Eye (tissue), 1 donor: ENCODE data around the gene ANKMY1.

Experiments
- DNase-seq: peaks from one replicate; pipeline ENCODE4 v3.0.0-alpha.2; 2015

ANKMY1 gene

GRCh38 chr2:240579071-240579762 lies 21.4 kb upstream of the ANKMY1 start:
- no peak for DNase-seq

DNA sequence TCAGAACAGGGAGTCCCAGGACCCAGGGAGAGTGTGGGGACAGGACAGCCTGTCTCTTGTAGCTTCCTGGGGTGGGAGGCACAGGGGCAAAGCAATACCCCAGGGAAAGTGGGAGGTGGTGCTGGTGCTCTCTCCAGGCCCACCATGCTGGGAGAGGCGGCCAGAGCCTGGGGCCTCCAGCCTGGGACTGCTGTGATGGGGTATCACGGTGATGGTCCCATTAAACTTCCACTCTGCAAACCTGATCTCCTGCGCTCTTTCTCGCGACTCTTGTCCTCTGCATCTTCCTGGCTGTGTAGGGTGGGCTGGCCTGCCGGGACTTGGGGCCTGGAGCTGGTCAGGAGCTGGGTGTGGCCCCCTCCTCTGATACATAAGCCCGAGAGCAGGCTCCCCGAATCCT lies 20.7 kb upstream of the ANKMY1 start:
- DNase-seq, result no peak

DNA sequence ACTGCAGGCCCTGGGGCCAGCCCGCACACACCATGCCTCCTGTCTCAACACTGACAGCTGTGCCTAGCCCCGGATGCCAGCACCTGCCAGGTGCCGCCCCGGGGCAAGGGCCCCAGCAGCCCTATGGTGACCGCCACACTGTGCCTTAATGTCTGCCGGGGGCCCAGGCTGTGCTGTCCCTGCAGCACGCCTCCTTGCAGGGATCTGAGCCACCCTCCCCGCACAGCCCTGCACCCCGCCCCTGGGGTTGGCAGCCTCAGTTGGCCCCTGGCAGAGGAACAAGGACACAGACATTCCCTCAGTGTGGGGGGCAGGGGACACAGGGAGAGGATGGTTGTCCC lies 20.3 kb upstream of the ANKMY1 start:
- DNase-seq, result no peak

DNA sequence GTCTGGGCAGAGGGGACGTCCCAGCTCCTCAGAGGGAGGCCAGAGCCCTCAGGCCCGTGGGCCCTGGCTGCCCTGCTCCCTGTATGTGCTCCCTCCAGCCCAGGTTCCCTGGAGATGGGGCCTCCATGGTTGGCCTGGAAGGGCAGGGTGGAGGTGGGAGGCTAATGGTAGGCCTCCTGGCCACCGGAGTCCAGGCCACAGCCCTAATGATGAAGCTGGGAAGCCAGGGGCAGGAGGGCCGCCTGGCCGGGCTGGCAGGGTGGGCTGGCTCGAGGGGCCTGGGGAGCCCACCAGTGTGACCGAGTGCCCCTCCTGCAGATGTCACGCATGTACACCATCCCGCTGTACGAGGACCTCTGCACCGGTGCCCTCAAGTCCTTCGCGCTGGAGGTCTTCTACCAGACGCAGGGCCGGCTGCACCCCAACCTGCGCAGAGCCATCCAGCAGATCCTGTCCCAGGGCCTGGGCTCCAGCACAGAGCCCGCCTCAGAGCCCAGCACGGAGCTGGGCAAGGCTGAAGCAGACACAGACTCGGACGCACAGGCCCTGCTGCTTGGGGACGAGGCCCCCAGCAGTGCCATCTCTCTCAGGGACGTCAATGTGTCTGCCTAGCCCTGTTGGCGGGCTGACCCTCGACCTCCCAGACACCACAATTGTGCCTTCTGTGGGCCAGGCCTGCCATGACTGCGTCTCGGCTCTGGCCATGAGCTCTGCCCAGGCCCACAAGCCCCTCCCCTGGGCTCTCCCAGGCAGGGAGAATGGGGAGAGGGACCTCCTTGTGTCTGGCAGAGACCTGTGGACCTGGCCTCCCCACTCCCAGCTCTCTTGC lies 19.7 kb upstream of the ANKMY1 start:
- DNase-seq, result no peak

GRCh38 chr2:240576436-240577205 lies 18.8 kb upstream of the ANKMY1 start:
- DNase-seq, result no peak

- DNase-seq, result no peak
Observed at GRCh38 chr2:240576036-240576435, 18.2 kb upstream of the ANKMY1 start.

DNA sequence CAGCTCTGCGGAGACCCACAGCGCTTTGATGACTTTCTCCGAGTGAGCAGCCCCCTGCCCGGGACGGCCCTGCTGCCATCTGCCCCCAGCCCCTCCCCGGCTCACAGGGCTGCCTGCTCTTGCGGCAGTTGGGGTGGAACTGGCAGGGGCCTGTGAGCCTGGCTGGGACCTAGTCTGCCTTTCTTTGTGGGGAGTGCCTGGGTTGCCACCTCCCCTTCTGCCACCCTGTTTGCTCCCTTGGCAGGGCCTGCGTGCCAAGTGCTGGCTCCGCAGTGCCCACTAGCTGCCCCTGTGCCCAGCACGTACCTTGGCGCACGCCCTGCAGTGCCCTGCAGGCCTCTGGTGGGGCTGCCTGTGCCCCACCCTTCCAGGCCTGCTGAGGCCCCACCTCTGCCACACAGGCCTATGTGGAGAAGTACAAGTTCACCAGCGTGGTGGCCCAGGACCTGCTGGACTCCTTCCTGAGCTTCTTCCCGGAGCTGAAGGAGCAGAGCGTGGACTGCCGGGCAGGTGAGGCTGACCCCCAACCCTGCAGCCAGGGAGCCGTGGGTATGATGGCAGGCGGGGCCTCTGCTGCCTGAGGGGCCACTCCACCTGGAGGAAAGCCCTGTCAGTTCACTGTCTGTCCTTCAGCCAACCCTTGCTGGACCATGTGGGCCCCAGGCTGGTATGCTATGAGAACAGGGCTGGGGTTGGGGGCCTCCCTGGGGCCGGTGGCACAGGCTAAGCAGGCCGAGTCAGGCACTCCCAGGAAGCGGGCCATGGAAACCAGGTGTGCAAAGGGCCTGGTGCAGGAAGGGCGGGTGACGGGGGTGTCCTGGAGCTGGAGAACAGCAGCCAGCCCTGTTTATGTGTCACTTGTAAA lies 17.5 kb upstream of the ANKMY1 start:
- DNase-seq, result no peak

DNA sequence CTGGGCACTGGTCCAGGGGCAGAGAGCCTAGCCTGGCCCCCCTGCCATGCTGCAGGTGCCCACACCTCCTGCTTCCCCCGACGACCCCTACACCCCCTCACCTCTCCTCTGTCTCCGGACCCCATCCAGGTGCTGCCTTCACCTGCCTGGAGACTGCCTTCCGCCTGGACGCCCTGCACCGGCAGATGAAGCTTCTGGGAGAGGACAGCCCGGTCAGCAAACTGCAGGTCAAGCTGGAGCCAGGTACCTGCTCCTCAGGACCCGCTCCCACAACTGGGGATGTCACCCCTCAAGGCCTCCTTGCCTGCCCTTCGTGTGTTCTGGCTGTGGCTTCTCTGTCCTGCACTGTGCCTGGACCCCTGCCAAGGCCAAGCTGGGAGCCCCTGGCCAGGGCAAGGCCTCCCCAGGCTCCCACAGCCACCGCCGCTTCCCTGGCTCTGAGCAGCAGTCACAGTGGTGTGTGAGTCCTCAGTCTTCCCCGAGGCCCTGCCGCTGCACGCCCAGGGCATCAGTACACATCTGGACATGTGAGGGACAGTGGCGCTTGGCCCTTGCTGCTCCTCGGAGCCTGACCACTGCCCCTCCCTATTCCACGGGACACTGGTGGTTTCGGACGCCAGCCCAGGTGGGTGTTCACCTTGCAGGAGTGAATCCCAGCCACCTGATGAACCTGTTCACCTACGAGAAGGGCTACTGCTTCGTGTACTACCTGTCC lies 16.8 kb upstream of the ANKMY1 start:
- DNase-seq, result no peak

- no peak for DNase-seq
Observed at GRCh38 chr2:240573516-240574385, 16.0 kb upstream of the ANKMY1 start.

DNA sequence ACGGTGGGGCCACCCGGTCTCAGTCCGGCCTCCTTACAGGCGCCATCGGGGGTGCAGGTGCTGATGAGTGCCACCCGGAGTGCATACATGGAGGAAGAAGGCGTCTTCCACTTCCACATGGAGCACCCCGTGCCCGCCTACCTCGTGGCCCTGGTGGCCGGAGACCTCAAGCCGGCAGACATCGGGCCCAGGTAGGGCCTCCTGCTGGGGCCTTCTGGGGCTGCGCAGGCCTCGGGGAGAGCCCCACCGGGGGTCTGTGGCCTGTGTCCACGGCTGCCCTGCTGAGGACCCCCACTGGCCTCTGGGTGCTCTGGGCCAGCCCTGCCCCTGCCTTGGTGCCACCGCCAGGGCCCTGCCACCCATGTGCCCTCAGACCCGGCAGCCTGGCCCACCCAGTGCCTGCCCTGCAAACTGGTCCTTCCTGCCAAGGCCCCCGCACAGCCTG lies 15.3 kb upstream of the ANKMY1 start:
- DNase-seq, result no peak

- no peak for DNase-seq
Observed at GRCh38 chr2:240572141-240573031, 14.6 kb upstream of the ANKMY1 start.

DNA sequence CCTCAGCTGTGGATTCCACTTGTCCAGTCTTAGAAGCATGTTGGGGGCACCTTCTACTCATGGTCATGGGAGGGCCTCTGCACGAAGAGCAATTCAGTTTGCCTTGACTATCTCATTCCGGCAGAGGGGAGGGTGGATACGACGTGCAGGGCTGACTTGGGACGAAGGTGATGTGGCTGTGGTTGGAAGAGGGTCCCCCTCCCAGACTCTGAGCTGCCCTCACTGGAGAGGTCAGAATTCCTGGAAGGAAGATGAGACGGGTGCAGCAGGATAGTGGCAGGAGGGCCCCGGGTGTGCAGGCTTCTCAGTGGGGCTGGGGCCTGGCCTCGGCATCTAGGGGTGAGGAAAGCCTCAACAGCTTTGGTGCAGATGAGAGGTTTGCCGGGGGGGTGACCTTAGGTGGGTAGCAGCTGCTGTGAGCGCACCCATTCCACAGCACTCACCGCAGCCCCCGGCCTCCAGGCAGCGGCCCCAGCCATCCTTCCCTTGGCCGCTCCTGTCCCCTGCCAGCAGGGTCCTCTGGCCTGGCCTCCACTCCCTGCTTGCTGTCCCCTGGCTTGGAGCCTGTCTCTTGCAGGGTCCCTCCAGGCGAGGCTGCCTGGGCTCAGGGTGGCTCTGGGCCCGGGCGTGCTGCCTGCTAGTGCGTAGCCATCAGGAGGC lies 13.7 kb upstream of the ANKMY1 start:
- DNase-seq, result no peak

DNA sequence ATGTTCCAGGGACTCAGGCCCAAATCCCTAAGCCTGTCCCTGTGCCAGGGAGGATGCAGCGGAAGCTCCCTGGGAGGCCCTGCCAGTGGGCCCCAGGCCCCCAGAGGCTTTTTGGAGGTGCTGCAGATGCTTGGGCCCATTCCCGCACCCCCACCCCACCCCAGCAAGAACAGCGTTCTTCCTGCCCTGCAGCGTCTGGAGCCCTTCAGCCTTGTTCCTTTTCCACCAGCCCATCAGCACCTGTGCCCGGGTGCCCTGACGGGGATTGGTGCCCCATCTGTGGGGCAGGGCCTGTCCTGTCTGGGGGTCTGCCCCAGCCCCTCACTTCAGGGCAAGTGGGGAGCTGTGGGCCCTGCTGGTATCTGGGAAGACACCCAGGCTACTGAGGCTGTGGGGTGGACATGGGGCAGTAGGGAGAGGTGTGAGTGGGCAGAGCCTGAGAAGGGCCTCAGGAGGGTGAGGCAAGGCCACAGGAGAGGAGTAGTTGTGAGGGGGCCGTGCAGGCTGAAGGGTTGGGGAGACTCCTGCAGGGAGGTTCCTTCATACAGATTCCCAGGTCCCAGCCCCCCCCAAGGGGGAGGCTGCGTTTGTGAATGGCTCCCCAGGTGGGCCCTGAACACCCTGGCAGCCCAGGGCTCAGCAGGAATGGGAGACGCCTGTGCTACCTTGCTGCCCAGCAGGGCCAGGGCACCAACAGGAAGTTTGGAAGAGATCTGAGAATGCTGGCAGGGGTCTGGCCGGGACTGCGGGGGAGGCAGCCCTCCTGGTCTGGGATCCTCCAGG lies 12.9 kb upstream of the ANKMY1 start:
- DNase-seq, result no peak

DNA sequence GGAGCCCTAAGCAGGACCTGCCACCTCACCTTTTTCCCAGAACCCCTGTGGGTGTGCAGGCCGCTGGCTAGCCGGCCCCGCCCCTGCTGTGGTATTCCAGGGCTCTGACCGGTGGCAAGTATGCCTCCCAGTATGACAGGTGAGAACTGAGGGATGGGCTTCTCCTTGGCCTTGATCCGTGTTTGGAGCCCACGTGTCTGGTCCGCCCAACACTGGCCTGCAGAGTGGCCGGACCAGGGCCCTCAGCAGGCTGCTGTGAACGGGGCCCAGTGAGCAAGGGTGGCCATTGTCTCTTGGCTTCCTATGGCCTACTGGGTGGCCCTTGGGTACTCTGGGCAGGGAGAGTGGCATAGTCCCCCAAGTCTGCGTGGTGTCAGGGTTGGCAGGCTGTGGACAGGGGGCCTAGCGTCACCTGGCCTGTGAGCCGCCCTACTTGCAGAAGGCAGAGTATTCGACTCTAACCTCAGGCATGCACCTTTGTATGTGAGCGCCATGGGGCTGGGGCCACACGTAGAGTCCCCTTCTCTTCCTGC lies 12.3 kb upstream of the ANKMY1 start:
- DNase-seq, result no peak

GRCh38 chr2:240569523-240569997 lies 11.8 kb upstream of the ANKMY1 start:
- DNase-seq, result no peak

- DNase-seq, result peak; percentile 72
Observed at GRCh38 chr2:240568678-240569522, 11.1 kb upstream of the ANKMY1 start.
